Progenitor cell of endocrine pancreas (in vitro differentiated cells): Measurements from ENCODE around the gene EXOC6B. TPM values are rescaled to one million over a fixed set of nuclear protein-coding genes. Genes with fewer than 3 reads are reported as not detected.

ENCODE experiments used
- DNase-seq: peaks from one replicate; pipeline ENCODE4 v3.0.0; 2021; ENCODE audit warnings: low spot score; ENCODE audit not compliant: unreplicated experiment
- H3K27ac Mint-ChIP-seq: 2 replicates; pipeline ENCODE4 v1.8.0; 2021; ENCODE audit warnings: mild to moderate bottlenecking, moderate library complexity, mixed read lengths
- H3K27me3 Mint-ChIP-seq: 2 replicates; pipeline ENCODE4 v1.8.0; 2021; ENCODE audit warnings: mixed read lengths
- H3K36me3 Mint-ChIP-seq: 2 replicates; pipeline ENCODE4 v1.8.0; 2022; ENCODE audit warnings: mixed read lengths; ENCODE audit not compliant: insufficient read depth
- H3K4me1 Mint-ChIP-seq: 2 replicates; pipeline ENCODE4 v1.8.0; 2021; ENCODE audit warnings: low read depth, mixed read lengths
- H3K4me3 Mint-ChIP-seq: 2 replicates; pipeline ENCODE4 v1.8.0; 2021; ENCODE audit warnings: low read depth, mild to moderate bottlenecking, moderate library complexity, mixed read lengths
- H3K9me3 Mint-ChIP-seq: 2 replicates; pipeline ENCODE4 v1.8.0; 2021; ENCODE audit warnings: low read depth, mixed read lengths
- CTCF ChIP-seq: fragments of 200-600 bp; sonication (generic); IDR thresholded peaks from one replicate; pipeline ENCODE4 v1.5.0; 2021; ENCODE audit warnings: antibody characterized with exemption, mild to moderate bottlenecking; ENCODE audit not compliant: unreplicated experiment
- total RNA-seq: library from RNA; stranded (reverse); gene quantifications from 2 replicates; pipeline ENCODE4 v1.2.1, GENCODE V29; 2021

The EXOC6B gene
- total RNA-seq, 1 donor from 2014 or later: 71.9 TPM

DNA sequence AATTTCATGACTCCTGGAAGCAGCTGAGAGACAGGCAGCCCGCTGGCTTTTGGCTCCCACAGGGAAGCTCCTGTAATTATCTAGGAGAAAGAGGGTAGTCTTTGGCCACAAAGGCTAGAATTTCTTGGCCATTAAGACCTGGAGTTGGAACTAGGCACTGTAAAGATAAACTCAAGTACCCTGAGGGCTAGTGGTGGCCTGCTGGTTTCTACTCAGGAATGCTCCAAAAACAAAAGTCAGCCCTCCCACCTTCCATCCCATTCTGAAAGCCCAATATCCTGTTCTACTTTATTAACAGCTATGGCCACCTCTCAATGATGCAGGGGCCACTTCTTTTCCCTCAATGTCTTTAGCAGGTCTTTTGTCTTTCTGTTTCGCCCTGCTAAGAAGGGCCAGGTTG is 644.2 kb downstream of the EXOC6B start:
- no peaks in the 10 kb centered on the region for H3K4me1 Mint-ChIP-seq
- H3K27ac Mint-ChIP-seq: peak overlapping the region; percentile 5
- peaks cover 16% of the 10 kb centered on the region for H3K36me3 Mint-ChIP-seq
- TF ChIP-seq CTCF: no peak
- H3K9me3 Mint-ChIP-seq: no peaks in the 10 kb centered on the region
- no peak overlapping the region for H3K4me3 Mint-ChIP-seq
- H3K27me3 Mint-ChIP-seq: no peaks in the 10 kb centered on the region
- DNase-seq: no peak

GRCh38 chr2:72180351-72180750 is 645.5 kb downstream of the EXOC6B start:
- no peak for DNase-seq

GRCh38 chr2:72178551-72178950 is 647.3 kb downstream of the EXOC6B start:
- peaks cover 4% of the 10 kb centered on the region for H3K4me1 Mint-ChIP-seq
- DNase-seq: no peak
- H3K36me3 Mint-ChIP-seq: peaks cover 21% of the 10 kb centered on the region
- H3K27ac Mint-ChIP-seq: no peak overlapping the region
- TF ChIP-seq CTCF: no peak
- no peaks in the 10 kb centered on the region for H3K27me3 Mint-ChIP-seq
- H3K4me3 Mint-ChIP-seq: no peak overlapping the region
- no peaks in the 10 kb centered on the region for H3K9me3 Mint-ChIP-seq

More at GRCh38 chr2:72180351-72180750, 645.5 kb downstream of the EXOC6B start:
- Mint-ChIP-seq H3K4me3 (no peak overlapping the region), H3K27ac (no peak overlapping the region), H3K4me1 (no peaks in the 10 kb centered on the region), H3K9me3 (no peaks in the 10 kb centered on the region), H3K27me3 (no peaks in the 10 kb centered on the region), H3K36me3 (peaks cover 20% of the 10 kb centered on the region)
- no peak for TF ChIP-seq CTCF

GRCh38 chr2:72176281-72176680 is 649.6 kb downstream of the EXOC6B start:
- no peak for TF ChIP-seq CTCF
- H3K27ac Mint-ChIP-seq: no peak overlapping the region
- H3K36me3 Mint-ChIP-seq: peaks cover 15% of the 10 kb centered on the region
- H3K9me3 Mint-ChIP-seq: no peaks in the 10 kb centered on the region
- H3K4me1 Mint-ChIP-seq: peaks cover 4% of the 10 kb centered on the region
- no peak overlapping the region for H3K4me3 Mint-ChIP-seq
- H3K27me3 Mint-ChIP-seq: no peaks in the 10 kb centered on the region
- DNase-seq: no peak

- Mint-ChIP-seq H3K27me3 (no peaks in the 10 kb centered on the region), H3K4me1 (peaks cover 4% of the 10 kb centered on the region), H3K27ac (no peak overlapping the region), H3K4me3 (no peak overlapping the region), H3K36me3 (peaks cover 15% of the 10 kb centered on the region), H3K9me3 (no peaks in the 10 kb centered on the region)
- TF ChIP-seq CTCF: no peak
- DNase-seq: no peak
These were observed 650.2 kb downstream of the EXOC6B start for GRCh38 chr2:72175636-72176035.
